ENCODE results near the gene USP24. TPM values are rescaled to one million over a fixed set of nuclear protein-coding genes. Genes with fewer than 3 reads are reported as not detected.

The USP24 gene
- total and polyA plus RNA-seq, 3 donors from 2014 or later: 20.2 to 50.9 (median 50.3) TPM

- no peak for TF ChIP-seq CTCF (IDR thresholded peaks at IDR 0.05)
- Histone ChIP-seq H3K27ac (no peak overlapping the region), H3K9me3 (no peaks in the 10 kb centered on the region), H3K4me1 (no peaks in the 10 kb centered on the region), H3K27me3 (no peaks in the 10 kb centered on the region), H3K4me3 (no peak overlapping the region), H3K36me3 (ENCODE audit: low read depth, missing control alignments) (no peaks in the 10 kb centered on the region)
- WGBS, 2 donors: 91 to 93% methylated on average over 1 of the region's 1 CpG
- no peak for DNase-seq
- intact Hi-C loops (cut with DNase I; ENCODE audit: low total_unique reads): no loop called here
These were observed 44.7 kb downstream of the USP24 start for GRCh38 chr1:55170426-55170825.

GRCh38 chr1:55169126-55169525, 46.0 kb downstream of the USP24 start:
- no peak for TF ChIP-seq POLR2A (IDR thresholded peaks at IDR 0.05)
- TF ChIP-seq CTCF (IDR thresholded peaks at IDR 0.05): no peak
- Histone ChIP-seq H3K27me3 (no peaks in the 10 kb centered on the region), H3K27ac (no peak overlapping the region), H3K4me3 (no peak overlapping the region), H3K9me3 (no peaks in the 10 kb centered on the region), H3K36me3 (ENCODE audit: low read depth, missing control alignments) (no peaks in the 10 kb centered on the region), H3K4me1 (no peaks in the 10 kb centered on the region)
- no peak for DNase-seq
- intact Hi-C loops (cut with DNase I; ENCODE audit: low total_unique reads): no loop called here
- WGBS, 2 donors: 86 to 95% methylated on average over 1 of the region's 1 CpG

- intact Hi-C loops (cut with DNase I; ENCODE audit: low total_unique reads): no loop called here
- no peaks in the 10 kb centered on the region for H3K36me3 ChIP-seq (ENCODE audit: low read depth, missing control alignments)
These were observed 46.8 kb downstream of the USP24 start for GRCh38 chr1:55168353-55168752.

GRCh38 chr1:55167224-55167871, 47.8 kb downstream of the USP24 start:
- intact Hi-C loops (cut with DNase I; ENCODE audit: low total_unique reads): no loop called here
- Histone ChIP-seq H3K9me3 (no peaks in the 10 kb centered on the region), H3K4me1 (no peaks in the 10 kb centered on the region), H3K27ac (no peak overlapping the region), H3K4me3 (no peak overlapping the region), H3K27me3 (no peaks in the 10 kb centered on the region), H3K36me3 (ENCODE audit: low read depth, missing control alignments) (no peaks in the 10 kb centered on the region)
- DNase-seq: no peak
- TF ChIP-seq POLR2A (IDR thresholded peaks at IDR 0.05) (no peak), CTCF (IDR thresholded peaks at IDR 0.05) (no peak)
- 68 to 83% methylated on average over 6 of the region's 6 CpGs for WGBS, 2 donors

More at GRCh38 chr1:55168353-55168752, 46.8 kb downstream of the USP24 start:
- no peaks in the 10 kb centered on the region for H3K4me1 ChIP-seq
- TF ChIP-seq CTCF (IDR thresholded peaks at IDR 0.05) (no peak), POLR2A (IDR thresholded peaks at IDR 0.05) (no peak)
- no peaks in the 10 kb centered on the region for H3K27me3 ChIP-seq
- 78 to 81% methylated on average over 4 of the region's 4 CpGs for WGBS, 2 donors
- H3K4me3 ChIP-seq: no peak overlapping the region
- H3K27ac ChIP-seq: no peak overlapping the region
- DNase-seq: no peak
- H3K9me3 ChIP-seq: no peaks in the 10 kb centered on the region

GRCh38 chr1:55164906-55165305, 50.3 kb downstream of the USP24 start:
- H3K36me3 ChIP-seq (ENCODE audit: low read depth, missing control alignments): no peaks in the 10 kb centered on the region
- WGBS, 2 donors: 93 to 98% methylated on average over 2 of the region's 2 CpGs
- no peak overlapping the region for H3K27ac ChIP-seq
- H3K4me1 ChIP-seq: no peaks in the 10 kb centered on the region
- no peaks in the 10 kb centered on the region for H3K27me3 ChIP-seq
- intact Hi-C loops (cut with DNase I; ENCODE audit: low total_unique reads): no loop called here
- no peaks in the 10 kb centered on the region for H3K9me3 ChIP-seq
- no peak for DNase-seq
- H3K4me3 ChIP-seq: no peak overlapping the region
- TF ChIP-seq POLR2A (IDR thresholded peaks at IDR 0.05) (no peak), CTCF (IDR thresholded peaks at IDR 0.05) (no peak)
